Endothelial cell of hepatic sinusoid (primary cell): ENCODE measurements around the gene TJP1.
"Not testable (repeated sequence)": the region's sequence is repeated elsewhere in the genome, so short reads cannot be mapped to it uniquely, and the experiment has no call there.

Experiments used
- in situ Hi-C: cut with HindIII; loops from 2 replicates; pipeline ENCODE4 v1.10.0; 2017; ENCODE audit warnings: low sequenced_read_pairs

TJP1 gene

GRCh38 chr15:29687204-29687815, 135.0 kb downstream of the TJP1 start:
- in situ Hi-C loops, result loop anchor here (5.0 kb wide), 1 partner anchor 50 kb away; no protein-coding TSS in a partner anchor

GRCh38 chr15:29686445-29687203, 135.6 kb downstream of the TJP1 start:
- in situ Hi-C loops, result loop anchor here (5.0 kb wide), 1 partner anchor 51 kb away; no protein-coding TSS in a partner anchor

- in situ Hi-C loops, result loop anchor here (5.0 kb wide), 1 partner anchor 51 kb away; no protein-coding TSS in a partner anchor
Observed at GRCh38 chr15:29686079-29686425, 136.2 kb downstream of the TJP1 start.

GRCh38 chr15:29685156-29686078, 136.9 kb downstream of the TJP1 start:
- in situ Hi-C loops, result loop anchor here (5.0 kb wide), 1 partner anchor 52 kb away; no protein-coding TSS in a partner anchor

- in situ Hi-C loops, result no loop called here
Observed at GRCh38 chr15:29682781-29683180, 139.5 kb downstream of the TJP1 start.

GRCh38 chr15:29682361-29682760, 139.9 kb downstream of the TJP1 start:
- in situ Hi-C loops, result no loop called here

- in situ Hi-C loops, result no loop called here
Observed at GRCh38 chr15:29681946-29682345, 140.3 kb downstream of the TJP1 start.

GRCh38 chr15:29681166-29681845, 141.0 kb downstream of the TJP1 start:
- in situ Hi-C loops, result no loop called here

GRCh38 chr15:29680465-29681165, 141.7 kb downstream of the TJP1 start:
- in situ Hi-C loops, result no loop called here

- in situ Hi-C loops, result no loop called here
Observed at GRCh38 chr15:29678504-29679034, 143.7 kb downstream of the TJP1 start.

GRCh38 chr15:29677871-29678461, 144.3 kb downstream of the TJP1 start:
- in situ Hi-C loops, result no loop called here

- in situ Hi-C loops, result no loop called here
Observed at GRCh38 chr15:29677455-29677854, 144.8 kb downstream of the TJP1 start.

- in situ Hi-C loops, result no loop called here
Observed at GRCh38 chr15:29676961-29677402, 145.3 kb downstream of the TJP1 start.

GRCh38 chr15:29676374-29676960, 145.8 kb downstream of the TJP1 start:
- in situ Hi-C loops, result not testable (repeated sequence)

GRCh38 chr15:29675791-29676301, 146.4 kb downstream of the TJP1 start:
- in situ Hi-C loops, result no loop called here

GRCh38 chr15:29674661-29675533, 147.4 kb downstream of the TJP1 start:
- in situ Hi-C loops, result no loop called here

- in situ Hi-C loops, result no loop called here
Observed at GRCh38 chr15:29672923-29673809, 149.1 kb downstream of the TJP1 start.
